A673 (cell line): ENCODE results near the gene C1orf94.

Source experiments
- EZH2 ChIP-seq: fragments of 200-600 bp; sonication (generic); IDR thresholded peaks from 2 replicates; pipeline ENCODE4 v1.6.1; 2017; ENCODE audit warnings: borderline replicate concordance, low read depth, mild to moderate bottlenecking, mixed read lengths, antibody characterized with exemption, low read length; ENCODE audit not compliant: poor library complexity, severe bottlenecking
- TF ChIP-seq, protein P1 (sequence below): fragments of 300-800, 200-600 bp; sonication (generic); conservative IDR thresholded peaks from 2 replicates; pipeline ENCODE4 v1.5.1; 2017; ENCODE audit warnings: low read depth, mild to moderate bottlenecking, antibody characterized with exemption, low read length, moderate library complexity, mixed read lengths

DNA sequence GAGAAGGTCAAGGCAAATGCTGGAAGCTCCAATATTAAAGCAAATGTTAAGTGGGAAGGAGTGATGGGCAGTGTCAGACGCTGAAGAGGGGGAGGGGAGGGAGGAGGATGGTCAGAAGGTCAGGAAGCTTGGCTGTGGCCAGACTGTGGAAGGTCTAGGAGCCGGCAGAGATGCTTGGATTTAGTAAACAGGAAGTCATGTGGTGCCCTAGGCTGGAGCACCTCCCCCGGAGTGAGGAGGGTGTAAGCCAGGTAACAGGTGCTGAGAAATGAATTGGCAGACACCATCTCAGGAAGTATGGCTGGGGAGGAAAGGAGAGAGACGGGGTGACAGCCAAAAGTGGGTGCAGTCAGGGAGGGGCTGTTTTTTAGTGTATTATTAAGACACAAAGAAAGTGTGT is 29.4 kb upstream of the C1orf94 start:
- TF ChIP-seq, protein P1, sequence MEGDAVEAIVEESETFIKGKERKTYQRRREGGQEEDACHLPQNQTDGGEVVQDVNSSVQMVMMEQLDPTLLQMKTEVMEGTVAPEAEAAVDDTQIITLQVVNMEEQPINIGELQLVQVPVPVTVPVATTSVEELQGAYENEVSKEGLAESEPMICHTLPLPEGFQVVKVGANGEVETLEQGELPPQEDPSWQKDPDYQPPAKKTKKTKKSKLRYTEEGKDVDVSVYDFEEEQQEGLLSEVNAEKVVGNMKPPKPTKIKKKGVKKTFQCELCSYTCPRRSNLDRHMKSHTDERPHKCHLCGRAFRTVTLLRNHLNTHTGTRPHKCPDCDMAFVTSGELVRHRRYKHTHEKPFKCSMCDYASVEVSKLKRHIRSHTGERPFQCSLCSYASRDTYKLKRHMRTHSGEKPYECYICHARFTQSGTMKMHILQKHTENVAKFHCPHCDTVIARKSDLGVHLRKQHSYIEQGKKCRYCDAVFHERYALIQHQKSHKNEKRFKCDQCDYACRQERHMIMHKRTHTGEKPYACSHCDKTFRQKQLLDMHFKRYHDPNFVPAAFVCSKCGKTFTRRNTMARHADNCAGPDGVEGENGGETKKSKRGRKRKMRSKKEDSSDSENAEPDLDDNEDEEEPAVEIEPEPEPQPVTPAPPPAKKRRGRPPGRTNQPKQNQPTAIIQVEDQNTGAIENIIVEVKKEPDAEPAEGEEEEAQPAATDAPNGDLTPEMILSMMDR, result no peak
- TF ChIP-seq EZH2, result no peak
